Tibial nerve (tissue), 4 donors: ENCODE results near the gene PGAM2. TPM values are rescaled to one million over a fixed set of nuclear protein-coding genes. Genes with fewer than 3 reads are reported as not detected.

ENCODE experiments used
- DNase-seq, 2 donors: peaks; one replicate each; pipeline ENCODE4 v3.0.0-alpha.2; 2019; ENCODE audit warnings: low spot score in 2 of 2
- H3K27ac ChIP-seq, 4 donors: fragments of 200-600 bp; sonication (generic) in 3 of 4; one replicate each; pipeline ENCODE4 v1.5.1; 2017 to 2019; ENCODE audit warnings: mild to moderate bottlenecking in 1 of 4
- H3K27me3 ChIP-seq, 2 donors: fragments of 200-600 bp; sonication (generic) in 1 of 2; one replicate each; pipeline versions ENCODE4 v1.5.1 to v1.6.0; 2017 to 2019
- H3K36me3 ChIP-seq, 3 donors: fragments of 200-600 bp; sonication (generic); one replicate each; pipeline ENCODE4 v1.5.1; 2018 to 2019
- H3K4me1 ChIP-seq, 4 donors: fragments of 200-600 bp; sonication (generic) in 3 of 4; one replicate each; pipeline ENCODE4 v1.5.1; 2017 to 2019
- H3K4me3 ChIP-seq, 4 donors: fragments of 200-600 bp; sonication (generic) in 3 of 4; one replicate each; pipeline ENCODE4 v1.5.1; 2017 to 2019; ENCODE audit warnings: mild to moderate bottlenecking in 1 of 4, moderate library complexity in 1 of 4
- H3K9me3 ChIP-seq, 4 donors: fragments of 200-600 bp; sonication (generic) in 3 of 4; one replicate each; pipeline ENCODE4 v1.5.1; 2017 to 2019
- CTCF ChIP-seq, 5 experiments: fragments of 200-600 bp in 3 of 5; fragments of 450-650 bp in 2 of 5; sonication (generic) in 3 of 5; IDR thresholded peaks; one replicate each; pipeline ENCODE4 v1.5.1; 2016 to 2019; ENCODE audit warnings: antibody characterized with exemption in 5 of 5, mild to moderate bottlenecking in 3 of 5, moderate library complexity in 2 of 5
- EP300 ChIP-seq, 2 donors: sonication (generic); formaldehyde crosslinking; IDR thresholded peaks; one replicate each; pipeline ENCODE4 v1.6.1; 2017; ENCODE audit warnings: antibody characterized with exemption in 2 of 2, mild to moderate bottlenecking in 1 of 2
- POLR2A ChIP-seq, 2 donors: fragments of 450-650 bp; IDR thresholded peaks; one replicate each; pipeline ENCODE4 v1.6.1; 2017; ENCODE audit warnings: antibody characterized with exemption in 2 of 2, mild to moderate bottlenecking in 2 of 2, moderate library complexity in 2 of 2
- WGBS, 2 donors: methylation state at CpG; one replicate each; pipeline ENCODE4 v1.1.5; 2018; 5-methylcytosine and 5-hydroxymethylcytosine counted together
- total RNA-seq, 4 donors: library from RNA; depleted of rRNA; stranded (reverse); fragments of >200 nt; gene quantifications; one replicate each; pipeline ENCODE4 v1.1.0, GENCODE V29; 2016

Gene PGAM2
- total RNA-seq, 4 donors from 2014 or later, result 0.98 TPM; not detected in 3

- 86 to 91% methylated on average over 5 of the region's 5 CpGs for WGBS, 2 donors
- Histone ChIP-seq H3K9me3 (no peaks in the 10 kb centered on the region), H3K4me1 (peaks cover 0 to 33% (median 5%) of the 10 kb centered on the region in 4 donors), H3K27me3 (no peaks in the 10 kb centered on the region), H3K27ac (no peak overlapping the region), H3K36me3 (peaks cover 0 to 57% (median 17%) of the 10 kb centered on the region in 3 donors), H3K4me3 (no peak overlapping the region)
- TF ChIP-seq EP300 (IDR thresholded peaks at IDR 0.05) (no peak), POLR2A (IDR thresholded peaks at IDR 0.05) (no peak), CTCF (IDR thresholded peaks at IDR 0.05) (no peak)
- DNase-seq, result no peak
These were observed 14.8 kb upstream of the PGAM2 start for GRCh38 chr7:44080118-44080517.

- DNase-seq, result no peak
- peaks cover 0 to 31% (median 5%) of the 10 kb centered on the region in 4 donors for H3K4me1 ChIP-seq
- H3K9me3 ChIP-seq, result no peaks in the 10 kb centered on the region
- no peak overlapping the region for H3K27ac ChIP-seq
- TF ChIP-seq EP300 (IDR thresholded peaks at IDR 0.05) (no peak), CTCF (IDR thresholded peaks at IDR 0.05) (no peak), POLR2A (IDR thresholded peaks at IDR 0.05) (no peak)
- H3K36me3 ChIP-seq, result peaks cover 0 to 64% (median 17%) of the 10 kb centered on the region in 3 donors
- H3K4me3 ChIP-seq, result no peak overlapping the region
- 81 to 89% methylated on average over 7 to 9 of the region's 11 CpGs for WGBS, 2 donors
- no peaks in the 10 kb centered on the region for H3K27me3 ChIP-seq
These were observed 14.1 kb upstream of the PGAM2 start for GRCh38 chr7:44079331-44080021.

GRCh38 chr7:44078521-44078920 lies 13.2 kb upstream of the PGAM2 start:
- TF ChIP-seq POLR2A (IDR thresholded peaks at IDR 0.05) (no peak), CTCF (IDR thresholded peaks at IDR 0.05) (no peak), EP300 (IDR thresholded peaks at IDR 0.05) (no peak)
- H3K27ac ChIP-seq, result peak overlapping the region in 1 of 4 donors; percentile 21
- no peak overlapping the region for H3K4me3 ChIP-seq
- DNase-seq, result no peak
- WGBS, 2 donors, result 76 to 83% methylated on average over 7 to 8 of the region's 8 CpGs
- H3K27me3 ChIP-seq, result no peaks in the 10 kb centered on the region
- peaks cover 0 to 31% (median 6%) of the 10 kb centered on the region in 4 donors for H3K4me1 ChIP-seq
- H3K36me3 ChIP-seq, result peaks cover 0 to 73% (median 17%) of the 10 kb centered on the region in 3 donors
- no peaks in the 10 kb centered on the region for H3K9me3 ChIP-seq

GRCh38 chr7:44077681-44078091 lies 12.3 kb upstream of the PGAM2 start:
- Histone ChIP-seq H3K4me1 (peaks cover 0 to 36% (median 8%) of the 10 kb centered on the region in 4 donors), H3K27ac (no peak overlapping the region), H3K27me3 (no peaks in the 10 kb centered on the region), H3K9me3 (no peaks in the 10 kb centered on the region), H3K4me3 (no peak overlapping the region), H3K36me3 (peaks cover 0 to 82% (median 17%) of the 10 kb centered on the region in 3 donors)
- TF ChIP-seq POLR2A (IDR thresholded peaks at IDR 0.05), result no peak
- no peak for TF ChIP-seq CTCF (IDR thresholded peaks at IDR 0.05)
- no peak for TF ChIP-seq EP300 (IDR thresholded peaks at IDR 0.05)
- 72 to 90% methylated on average over 5 of the region's 5 CpGs for WGBS, 2 donors
- no peak for DNase-seq

- Histone ChIP-seq H3K27ac (no peak overlapping the region), H3K4me3 (no peak overlapping the region), H3K4me1 (peaks cover 0 to 42% (median 11%) of the 10 kb centered on the region in 4 donors), H3K36me3 (peaks cover 0 to 84% (median 17%) of the 10 kb centered on the region in 3 donors), H3K9me3 (no peaks in the 10 kb centered on the region), H3K27me3 (no peaks in the 10 kb centered on the region)
- WGBS, 2 donors, result 84 to 90% methylated on average over 9 of the region's 9 CpGs
- no peak for DNase-seq
- TF ChIP-seq EP300 (IDR thresholded peaks at IDR 0.05) (no peak), CTCF (IDR thresholded peaks at IDR 0.05) (no peak), POLR2A (IDR thresholded peaks at IDR 0.05) (no peak)
These were observed 11.7 kb upstream of the PGAM2 start for GRCh38 chr7:44077061-44077460.
